ENCODE measurements around the gene PCOLCE2.

PCOLCE2 gene, protein sequence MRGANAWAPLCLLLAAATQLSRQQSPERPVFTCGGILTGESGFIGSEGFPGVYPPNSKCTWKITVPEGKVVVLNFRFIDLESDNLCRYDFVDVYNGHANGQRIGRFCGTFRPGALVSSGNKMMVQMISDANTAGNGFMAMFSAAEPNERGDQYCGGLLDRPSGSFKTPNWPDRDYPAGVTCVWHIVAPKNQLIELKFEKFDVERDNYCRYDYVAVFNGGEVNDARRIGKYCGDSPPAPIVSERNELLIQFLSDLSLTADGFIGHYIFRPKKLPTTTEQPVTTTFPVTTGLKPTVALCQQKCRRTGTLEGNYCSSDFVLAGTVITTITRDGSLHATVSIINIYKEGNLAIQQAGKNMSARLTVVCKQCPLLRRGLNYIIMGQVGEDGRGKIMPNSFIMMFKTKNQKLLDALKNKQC

DNA sequence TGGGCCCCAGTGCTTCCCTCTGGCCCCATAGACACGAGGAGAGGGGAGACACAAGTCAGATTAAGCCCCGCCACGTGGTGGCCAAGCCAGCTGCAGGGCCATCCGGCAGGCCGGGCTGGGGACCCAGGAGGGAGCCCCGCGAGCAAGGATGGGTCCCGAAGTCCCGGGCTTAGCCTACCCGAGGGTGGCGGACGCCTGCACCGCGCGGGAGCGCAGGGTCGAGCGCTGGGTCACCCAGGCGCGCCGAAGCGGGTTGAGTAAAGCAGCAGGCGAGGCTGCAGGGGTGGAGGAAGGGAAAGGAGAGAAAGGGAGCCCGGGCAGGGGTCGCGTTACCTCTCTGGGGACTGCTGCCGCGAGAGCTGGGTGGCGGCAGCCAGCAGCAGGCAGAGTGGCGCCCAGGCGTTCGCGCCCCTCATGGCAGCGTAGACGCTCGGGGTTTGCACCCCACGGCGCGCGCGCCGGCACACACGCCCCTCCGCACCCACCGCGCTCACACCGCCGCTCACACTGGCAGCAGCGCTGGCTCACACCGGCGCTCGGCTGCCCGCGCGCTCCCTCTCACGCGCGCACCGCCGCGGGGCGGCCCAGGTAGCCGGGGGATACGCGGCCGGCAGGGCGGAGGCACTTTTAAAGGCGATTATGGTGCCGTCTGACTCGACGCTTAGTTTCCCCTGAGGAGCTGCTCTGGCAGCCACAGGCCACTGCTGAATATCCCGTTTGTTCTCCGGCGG lies at the start of gene PCOLCE2:
Gene PCOLCE2, minus strand, starts transcription at position 603 of the 731 bp plus-strand sequence. Its CDS starts 187 bp downstream, at position 416.
- no peak for DNase-seq

DNA sequence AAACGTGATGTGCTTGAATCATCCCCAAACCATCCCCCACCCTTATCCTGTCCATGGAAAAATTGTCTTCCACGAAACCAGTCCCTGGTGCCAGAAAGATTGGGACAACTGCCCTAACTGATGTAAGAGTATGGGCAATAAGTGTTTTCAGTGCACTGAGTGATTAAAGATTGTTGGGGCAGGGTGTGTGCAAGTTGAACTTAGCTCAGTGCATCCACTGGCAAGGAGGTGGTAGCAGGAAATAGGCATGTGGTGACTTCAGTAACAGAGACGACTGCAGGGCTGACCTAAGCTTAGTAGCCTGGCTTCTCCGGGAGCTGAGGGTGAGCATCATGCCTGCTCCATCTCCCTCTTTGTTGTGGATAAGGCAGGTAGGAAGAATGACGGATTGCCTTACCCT lies 47.1 kb upstream of the PCOLCE2 start:
- DNase-seq: no peak

DNA sequence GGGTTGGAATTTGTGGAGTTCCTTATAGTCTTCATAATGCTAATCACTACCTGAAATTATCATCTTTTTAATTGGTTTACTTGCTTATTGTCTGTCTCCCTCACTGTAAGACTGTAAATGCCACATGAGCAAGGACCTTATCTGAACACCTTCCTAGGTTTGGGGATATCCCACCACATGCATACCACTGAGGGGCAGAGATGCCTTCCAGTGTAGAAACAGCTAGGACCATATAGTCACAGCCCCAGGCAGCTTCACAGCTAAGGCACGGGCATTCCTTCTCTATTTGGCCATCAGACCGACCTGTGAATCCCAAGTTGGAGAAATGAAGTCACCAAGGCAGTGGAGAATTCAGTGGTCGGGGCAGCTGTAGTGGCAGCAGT lies 46.0 kb upstream of the PCOLCE2 start:
- no peak for DNase-seq

DNA sequence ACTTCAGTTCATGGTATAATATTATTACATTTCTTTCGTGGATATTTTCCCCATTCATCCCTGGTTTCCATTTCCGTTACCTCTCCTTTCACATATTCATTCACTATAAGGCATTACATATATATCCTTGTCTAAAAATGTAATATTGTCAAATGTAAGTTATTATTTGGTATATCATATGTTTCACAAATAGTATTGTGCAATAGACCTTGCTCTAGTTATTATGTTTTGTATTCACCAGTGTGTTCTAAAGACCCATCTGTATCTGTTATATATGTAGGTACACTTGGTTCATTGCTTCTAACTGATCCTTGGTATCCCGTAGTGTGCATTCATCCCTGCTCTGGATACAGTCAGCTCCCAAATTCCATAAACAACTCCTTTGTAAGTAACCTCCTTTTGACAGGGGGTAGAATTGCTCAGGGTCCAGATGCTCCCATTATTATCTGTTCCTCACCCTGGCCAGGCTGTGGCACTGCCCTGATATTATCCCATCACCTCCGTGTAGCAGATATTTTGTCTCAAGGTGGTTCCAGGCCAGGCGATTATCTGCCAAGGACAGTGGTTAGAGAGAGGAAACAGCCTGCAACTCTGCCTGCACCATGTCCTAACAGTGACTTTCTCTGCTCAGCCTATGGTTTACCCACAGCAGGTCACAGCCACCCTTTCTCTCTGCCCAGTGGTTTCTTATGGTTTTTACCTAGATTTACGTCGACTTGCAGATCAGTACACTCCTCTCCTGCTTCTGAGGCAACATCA lies 45.4 kb upstream of the PCOLCE2 start:
- no peak for DNase-seq

DNA sequence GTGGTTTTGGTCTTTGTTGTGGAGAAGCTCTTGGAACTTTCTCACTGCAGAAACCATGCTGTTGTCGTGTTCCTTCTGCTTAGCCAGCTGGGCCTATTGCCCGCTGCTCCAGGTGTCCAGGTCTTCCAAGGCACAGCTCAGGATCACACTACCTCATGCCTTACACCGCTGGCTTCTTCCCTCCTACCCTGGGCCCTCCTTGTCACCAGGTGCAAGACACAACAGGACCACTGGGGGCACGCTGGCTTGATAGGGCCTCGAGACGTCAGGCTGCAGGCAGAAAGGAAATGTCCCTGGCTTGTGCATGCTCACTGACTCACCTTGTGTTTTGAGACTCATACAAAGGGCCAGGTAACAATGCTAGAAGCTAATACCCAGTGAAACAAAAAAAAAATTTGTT lies 42.3 kb upstream of the PCOLCE2 start:
- no peak for DNase-seq

DNA sequence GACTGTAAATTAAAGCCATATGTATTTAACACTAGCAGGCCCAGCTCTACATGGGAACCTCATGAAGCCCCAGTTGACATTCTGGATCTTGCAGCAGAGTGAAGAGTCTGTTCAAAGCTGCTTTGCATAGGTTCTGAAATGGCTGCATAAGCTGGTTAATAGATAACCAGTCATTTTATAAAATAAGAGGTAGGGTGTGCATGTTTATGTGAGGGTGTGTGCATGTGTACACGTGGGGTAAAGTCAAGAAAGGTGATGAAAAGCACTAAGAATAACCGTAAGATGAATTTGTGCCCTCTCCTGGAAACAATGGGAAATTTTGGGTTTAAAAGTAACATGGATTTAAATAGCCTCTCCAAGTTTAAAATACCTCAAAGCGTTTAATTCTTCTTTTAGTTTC lies 41.6 kb upstream of the PCOLCE2 start:
- no peak for DNase-seq

DNA sequence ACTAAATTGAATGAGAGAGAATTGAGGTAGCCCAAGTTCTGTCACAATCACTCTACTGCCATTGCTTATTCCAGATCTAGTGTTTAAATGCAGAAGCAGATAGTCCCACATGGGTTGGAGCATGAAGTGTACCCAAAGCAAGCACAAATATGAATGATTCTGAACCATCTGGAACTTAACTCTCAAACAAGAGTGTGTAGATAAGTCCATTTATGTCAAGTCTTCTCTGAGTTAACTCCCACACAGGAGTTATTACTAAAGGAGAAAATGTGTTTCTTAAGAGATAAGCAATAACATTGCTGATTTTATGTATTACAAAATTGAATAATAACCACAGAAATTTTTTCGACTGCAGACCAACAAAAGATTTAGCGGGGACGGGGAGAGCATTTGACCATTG lies 41.0 kb upstream of the PCOLCE2 start:
- DNase-seq: no peak

DNA sequence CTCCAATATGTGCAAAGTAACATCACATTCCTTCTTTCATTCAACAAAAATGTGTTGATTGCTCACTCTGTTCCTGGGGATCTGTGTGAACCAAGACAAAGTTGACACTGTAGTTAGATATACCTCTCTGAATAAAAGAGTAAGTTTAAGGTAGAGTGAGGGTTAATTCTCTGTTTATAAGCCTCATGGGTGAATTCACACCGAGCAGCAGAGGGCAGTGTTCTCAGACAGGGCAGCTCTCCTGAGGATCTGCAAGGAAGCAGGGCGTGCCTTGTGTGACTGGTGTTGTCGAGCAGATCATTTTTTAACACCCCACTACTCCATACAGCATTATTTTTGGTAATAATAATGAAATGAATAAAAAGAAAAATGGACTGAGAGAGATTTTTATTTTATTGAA lies 40.2 kb upstream of the PCOLCE2 start:
- DNase-seq: no peak

DNA sequence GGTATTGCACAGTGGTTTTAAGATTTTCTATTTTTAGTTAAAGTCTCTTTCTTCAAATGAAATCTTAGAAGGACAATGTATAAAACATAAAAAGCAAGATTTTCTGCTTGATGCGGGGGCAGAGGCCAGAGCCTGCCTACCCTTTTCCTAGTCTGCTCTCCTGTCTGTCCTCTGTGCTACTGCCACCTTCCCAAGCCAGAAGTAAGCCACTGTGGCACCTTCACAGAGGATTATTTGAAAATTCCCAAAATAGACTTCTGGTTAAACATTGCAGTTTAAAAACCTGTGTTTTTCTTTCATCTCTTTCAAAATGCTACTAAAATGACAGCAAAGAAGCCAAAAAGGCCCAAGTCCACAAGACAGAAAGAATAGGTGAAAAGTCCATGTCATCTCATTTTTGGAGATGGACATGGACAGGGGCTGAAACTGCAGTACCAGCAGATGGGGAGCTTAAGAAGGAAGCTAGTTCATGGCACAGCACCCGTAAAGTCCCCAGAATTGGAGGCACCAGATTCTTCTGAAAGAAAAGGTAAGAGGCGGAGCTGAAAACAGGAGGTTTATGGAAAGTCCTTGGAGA lies 37.6 kb upstream of the PCOLCE2 start:
- DNase-seq: no peak

DNA sequence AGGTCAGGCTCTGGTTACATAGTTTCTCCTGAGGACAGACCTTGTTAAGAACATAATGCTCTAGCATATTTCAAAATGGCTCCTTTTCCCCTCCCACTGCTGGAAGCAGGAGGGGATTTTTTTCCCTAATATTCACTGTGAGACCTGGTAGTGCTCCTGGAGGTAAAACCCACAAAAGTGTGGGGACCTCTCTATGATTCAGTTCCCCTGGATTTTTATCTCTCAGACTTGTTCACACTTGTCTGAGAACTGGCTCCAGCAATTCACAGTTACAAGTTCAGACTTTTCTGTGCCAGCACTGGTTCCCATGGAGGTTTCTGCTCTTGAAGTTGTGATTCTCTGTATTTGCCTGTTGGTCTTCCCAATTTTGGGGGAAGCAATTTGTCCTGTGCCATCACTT lies 36.3 kb upstream of the PCOLCE2 start:
- no peak for DNase-seq

DNA sequence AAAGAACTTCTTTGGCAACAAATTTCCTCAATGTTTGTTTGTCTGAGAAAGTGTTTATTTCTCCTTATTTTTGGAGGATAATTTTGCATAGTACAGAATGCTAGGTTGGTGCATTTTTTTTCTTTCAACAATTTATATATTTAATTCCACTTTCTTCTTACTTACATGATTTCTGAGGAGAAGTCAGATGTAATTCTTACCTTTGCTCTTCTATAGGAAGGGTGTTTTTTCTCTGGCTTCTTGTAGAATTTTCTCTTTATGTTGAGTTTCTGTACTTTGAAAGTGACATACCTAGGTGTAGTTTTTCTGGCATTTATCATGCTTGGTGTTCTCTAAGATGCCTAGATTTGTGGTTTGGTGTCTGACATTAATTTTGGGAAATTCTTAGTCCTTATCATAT lies 34.8 kb upstream of the PCOLCE2 start:
- DNase-seq: no peak

DNA sequence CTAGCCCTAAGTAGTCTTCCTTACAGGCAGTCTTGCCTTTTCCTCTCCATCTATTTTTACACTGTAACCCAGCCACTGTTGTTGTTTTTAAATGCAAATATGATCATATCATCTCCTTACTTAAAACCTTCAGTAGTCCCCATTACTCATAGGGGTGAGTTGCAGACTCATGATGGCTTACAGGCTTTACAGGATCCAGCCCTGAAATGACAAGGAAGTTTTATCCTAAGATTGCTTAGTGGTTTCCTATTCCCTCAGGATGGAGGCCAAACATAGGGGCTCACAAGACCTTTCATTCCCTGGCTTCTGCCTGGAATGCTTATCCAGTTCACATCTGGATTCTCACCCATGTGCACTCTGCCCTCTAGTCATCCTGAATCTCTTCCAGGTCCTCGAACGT lies 27.7 kb upstream of the PCOLCE2 start:
- no peak for DNase-seq

DNA sequence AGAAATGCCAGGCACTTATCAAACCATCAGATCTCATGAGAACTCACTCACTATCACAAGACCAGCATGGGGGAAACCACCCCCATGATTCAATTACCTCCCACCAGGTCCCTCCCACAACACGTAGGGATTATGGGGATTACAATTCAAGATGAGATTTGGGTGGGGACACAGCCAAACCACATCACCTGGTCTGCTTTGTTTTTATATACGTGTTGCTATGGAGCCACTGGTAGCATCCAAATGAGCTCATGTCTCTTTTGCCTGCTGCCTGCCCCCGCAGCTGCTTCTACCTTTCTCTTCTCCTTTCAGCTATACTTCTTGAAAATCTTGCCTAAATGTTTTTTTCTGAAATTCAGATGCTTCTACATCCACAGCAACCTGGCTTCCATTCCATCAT lies 26.8 kb upstream of the PCOLCE2 start:
- no peak for DNase-seq

DNA sequence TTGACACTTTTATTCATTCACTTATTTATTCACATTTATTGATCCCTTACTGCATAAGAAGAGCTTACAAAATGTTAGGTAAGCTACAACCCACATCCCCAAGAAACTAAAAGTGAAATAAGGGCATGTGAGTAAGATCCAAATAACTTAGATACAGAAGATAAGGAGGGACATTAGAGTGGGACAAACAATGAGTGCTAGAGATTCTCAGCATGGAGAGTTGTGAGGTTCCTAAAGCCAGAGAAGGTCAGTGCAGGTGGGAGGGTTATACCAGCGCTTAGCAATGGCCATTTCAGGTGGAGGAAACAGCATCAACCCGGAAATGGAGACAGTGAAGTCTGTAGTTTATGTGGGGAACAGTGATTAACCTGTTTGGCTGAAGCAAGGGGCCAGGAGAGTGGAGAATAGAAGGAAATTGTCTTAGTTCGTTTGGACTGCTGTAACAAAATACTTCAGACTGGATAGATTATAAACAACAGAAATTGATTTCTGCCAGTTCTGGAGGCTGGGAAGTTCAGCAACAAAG lies 25.5 kb upstream of the PCOLCE2 start:
- no peak for DNase-seq

DNA sequence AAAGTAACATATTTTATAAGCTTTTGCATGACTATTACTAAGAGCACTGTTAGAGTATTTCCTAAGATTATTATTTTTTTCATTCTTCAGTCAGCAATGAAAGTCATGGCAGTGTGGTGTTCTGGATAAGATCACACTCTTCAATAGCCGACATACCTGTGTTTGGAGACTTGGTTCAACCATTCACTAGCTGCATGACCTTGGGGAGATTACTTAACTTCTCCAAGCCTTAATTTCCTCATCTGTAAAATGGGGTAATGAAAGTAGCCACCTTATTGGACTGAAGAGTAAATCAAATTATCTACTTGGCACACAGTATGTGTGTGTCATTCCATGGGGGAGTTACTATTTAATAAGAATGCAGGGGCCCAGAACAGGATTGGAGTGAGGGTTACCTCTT lies 24.5 kb upstream of the PCOLCE2 start:
- no peak for DNase-seq

DNA sequence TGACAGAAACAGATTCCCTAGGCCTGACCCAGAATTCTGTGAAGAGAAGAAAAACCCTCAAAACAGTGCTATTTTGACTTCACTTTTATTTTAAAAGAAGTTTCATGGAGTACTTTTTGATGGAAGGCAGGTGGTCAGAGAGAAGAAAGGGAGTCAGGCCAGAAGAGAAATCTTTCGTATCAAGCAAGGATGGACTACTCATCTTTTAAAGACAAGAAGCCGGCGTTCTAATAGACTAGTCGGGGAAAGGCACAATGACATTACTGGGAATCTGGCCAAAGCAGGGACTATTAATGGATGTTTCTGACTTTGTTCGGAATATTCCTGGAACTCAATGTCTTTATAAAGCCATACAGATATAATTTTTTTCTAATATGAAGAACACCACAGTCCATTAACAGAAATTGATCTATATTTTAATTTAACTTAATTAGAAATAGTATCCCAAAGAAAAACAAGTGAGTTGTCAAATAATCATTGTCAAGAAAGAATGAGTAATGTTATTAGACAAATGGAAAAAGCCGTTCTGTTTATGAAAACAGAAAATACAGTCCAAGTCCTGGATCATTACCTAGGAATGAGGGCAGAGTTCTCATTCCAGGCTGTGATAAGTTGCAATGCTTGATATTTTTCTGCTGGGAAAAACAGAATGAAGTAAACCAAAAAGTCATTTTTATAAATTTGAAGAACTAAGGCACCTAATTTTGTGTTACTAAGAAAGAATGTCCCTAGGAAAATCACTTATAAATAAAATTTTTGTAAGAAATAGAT lies 23.7 kb upstream of the PCOLCE2 start:
- DNase-seq: no peak

DNA sequence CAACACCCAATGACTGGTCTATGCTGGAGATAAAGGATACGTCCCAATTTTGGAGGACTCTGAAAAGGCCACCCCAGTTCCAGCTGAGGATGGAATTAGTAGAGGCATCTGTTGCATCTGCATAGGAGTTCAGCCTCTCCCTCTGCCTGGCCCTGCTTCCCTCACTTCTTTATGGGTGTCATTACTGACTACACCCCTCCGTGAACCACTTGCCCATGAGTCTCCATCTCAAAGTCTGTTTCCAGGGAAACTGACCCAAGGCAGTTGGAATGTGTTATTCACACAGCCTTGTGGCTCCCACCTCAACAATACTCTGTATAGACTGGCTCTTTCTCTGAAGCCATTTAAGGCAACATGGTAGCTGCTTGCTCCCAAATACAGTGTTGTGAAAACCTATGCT lies 21.4 kb upstream of the PCOLCE2 start:
- no peak for DNase-seq

DNA sequence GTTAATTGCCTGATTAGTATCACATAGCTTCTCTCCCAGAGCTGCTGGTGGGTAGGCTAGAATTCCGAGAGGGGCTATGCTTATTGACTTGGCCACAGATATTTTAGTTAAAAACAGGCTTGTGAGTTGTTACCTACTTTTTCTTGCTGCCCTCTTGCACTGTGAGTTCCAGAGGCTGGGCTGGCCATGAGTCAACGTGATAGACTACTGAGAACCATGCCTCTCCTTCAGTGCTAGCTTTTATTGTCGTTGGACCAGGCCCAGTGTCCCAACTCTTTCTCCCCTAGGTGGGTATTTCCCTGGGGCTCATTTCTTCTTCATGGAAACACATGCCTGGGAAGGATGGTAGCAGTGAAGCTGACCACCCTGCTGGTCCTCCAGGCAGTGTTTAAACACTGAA lies 20.4 kb upstream of the PCOLCE2 start:
- no peak for DNase-seq

DNA sequence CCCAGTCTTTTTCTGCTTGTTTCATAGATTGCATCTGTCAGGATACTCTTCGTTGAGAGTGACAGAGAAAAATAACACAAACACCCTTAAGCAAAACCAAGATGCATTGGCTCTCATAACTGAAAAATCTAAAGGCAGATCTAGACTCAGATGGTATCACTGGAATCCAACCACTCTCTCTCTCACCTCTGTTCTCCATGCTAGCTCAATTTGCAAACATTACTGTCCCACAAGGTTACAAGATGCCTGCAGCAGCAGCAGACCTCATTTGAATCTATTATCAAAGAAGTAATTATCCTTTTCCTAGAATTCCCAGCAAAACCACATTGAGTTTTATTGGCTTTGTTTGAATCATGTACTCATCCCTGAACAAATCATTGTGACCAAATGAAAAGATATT lies 19.1 kb upstream of the PCOLCE2 start:
- DNase-seq: no peak

DNA sequence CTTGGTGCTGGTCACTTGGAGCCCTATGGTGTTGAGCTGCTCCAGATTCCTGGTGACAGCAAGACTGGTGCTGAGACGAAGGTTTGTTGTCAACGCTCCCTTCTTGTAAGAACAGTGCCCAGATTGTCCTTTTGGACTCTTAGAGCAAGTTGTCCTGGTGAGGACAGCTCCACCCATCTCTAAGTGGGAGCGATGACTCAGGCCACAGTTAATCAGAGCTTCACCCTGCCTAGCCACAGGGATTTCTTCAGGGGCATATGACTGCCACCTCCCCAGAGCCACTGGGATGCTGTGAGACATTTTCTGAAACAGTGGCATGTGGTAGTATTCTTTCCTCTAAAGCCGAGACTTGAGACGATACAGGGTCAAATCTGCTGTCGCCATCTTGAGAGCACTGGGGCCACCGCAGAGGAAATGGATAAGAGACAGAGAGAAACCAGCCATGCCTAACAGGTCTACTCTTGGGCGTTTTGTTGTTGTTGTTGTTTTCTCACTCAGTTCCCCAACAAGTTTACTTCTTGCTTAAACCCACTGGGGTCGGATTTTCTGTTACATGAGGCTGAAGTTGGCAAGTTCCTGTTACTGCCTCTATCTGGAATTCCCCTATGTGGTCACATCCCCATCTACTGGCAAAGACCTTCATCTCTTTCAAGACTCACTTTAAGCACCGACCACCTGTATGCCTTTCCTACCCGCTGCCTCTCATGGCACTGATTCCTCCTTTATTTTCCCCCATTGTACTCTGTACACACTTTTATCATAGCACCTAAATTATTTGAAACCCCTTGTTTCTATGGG lies 16.0 kb upstream of the PCOLCE2 start:
- no peak for DNase-seq

DNA sequence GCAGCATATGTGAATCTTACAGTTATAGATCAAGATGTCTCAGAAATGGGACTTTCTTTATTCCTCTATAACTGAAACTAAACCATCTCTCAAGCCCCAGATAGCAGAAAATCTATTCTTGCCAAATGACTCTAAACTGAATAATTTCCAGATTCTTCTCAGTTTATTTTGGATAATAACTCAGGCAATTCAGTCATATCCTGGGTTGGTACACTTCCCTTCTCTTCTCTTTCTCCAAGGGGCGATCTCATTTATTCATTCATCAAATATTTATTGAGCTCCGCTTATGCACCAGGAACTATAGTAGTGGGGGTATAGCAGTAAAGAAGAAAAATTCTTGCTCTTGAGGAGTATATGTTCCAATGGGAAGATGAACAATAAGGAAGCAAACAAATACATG lies 13.5 kb upstream of the PCOLCE2 start:
- DNase-seq: no peak

Measured in activated CD4-positive, alpha-beta T cell treated with anti-CD3 and anti-CD28 coated beads for 1 hour (primary cell).